HEK293T (cell line): ENCODE data around the gene STAC2.
"Not testable (repeated sequence)": the region's sequence is repeated elsewhere in the genome, so short reads cannot be mapped to it uniquely, and the experiment has no call there.

Source experiments
- CTCF ChIA-PET: fragments of 350-600 bp; formaldehyde crosslinking; extraction: SDS; loops from one replicate; lab custom pipeline; 2021; ENCODE audit warnings: antibody characterized with exemption, inconsistent platforms; lab: Yijun Ruan, JAX
- POLR2A ChIA-PET: fragments of 350-600 bp; formaldehyde crosslinking; extraction: SDS; loops from one replicate; lab custom pipeline; 2020; ENCODE audit warnings: antibody characterized with exemption, inconsistent platforms; lab: Yijun Ruan, JAX
- DNase-seq: peaks from one replicate; pipeline ENCODE4 v3.0.0; 2012; ENCODE audit warnings: mixed read lengths; ENCODE audit errors: extremely low spot score
- ARNT ChIP-seq: fragments of 450-650 bp; IDR thresholded peaks from 2 replicates; pipeline ENCODE4 v1.6.1; 2017; ENCODE audit warnings: mild to moderate bottlenecking
- BHLHE40 ChIP-seq: fragments of 450-650 bp; IDR thresholded peaks from 2 replicates; pipeline ENCODE4 v1.6.1; 2016; ENCODE audit warnings: mild to moderate bottlenecking, moderate library complexity, borderline replicate concordance
- CTBP1 ChIP-seq: fragments of 450-650 bp; IDR thresholded peaks from 2 replicates; pipeline ENCODE4 v1.6.1; 2016; ENCODE audit warnings: borderline replicate concordance
- ELF4 ChIP-seq: fragments of 450-650 bp; IDR thresholded peaks from 2 replicates; pipeline ENCODE4 v1.6.1; 2017; ENCODE audit warnings: antibody characterized with exemption
- FOXA1 ChIP-seq: fragments of 450-650 bp; IDR thresholded peaks from 2 replicates; pipeline ENCODE4 v1.6.1; 2016; ENCODE audit warnings: mild to moderate bottlenecking
- FOXK2 ChIP-seq: fragments of 450-650 bp; IDR thresholded peaks from 2 replicates; pipeline ENCODE4 v1.6.1; 2016; ENCODE audit warnings: mild to moderate bottlenecking
- FOXM1 ChIP-seq: fragments of 450-650 bp; IDR thresholded peaks from 2 replicates; pipeline ENCODE4 v1.6.1; 2017; ENCODE audit warnings: mild to moderate bottlenecking, borderline replicate concordance
- HDGF ChIP-seq: fragments of 450-650 bp; IDR thresholded peaks from 2 replicates; pipeline ENCODE4 v1.6.1; 2017; ENCODE audit warnings: antibody characterized with exemption, borderline replicate concordance
- L3MBTL2 ChIP-seq: fragments of 450-650 bp; conservative IDR thresholded peaks from 2 replicates; pipeline ENCODE4 v1.6.1; 2016; ENCODE audit warnings: mild to moderate bottlenecking
- LEF1 ChIP-seq: fragments of 450-650 bp; IDR thresholded peaks from 2 replicates; pipeline ENCODE4 v1.6.1; 2017; ENCODE audit warnings: mild to moderate bottlenecking, borderline replicate concordance
- NFRKB ChIP-seq: fragments of 450-650 bp; IDR thresholded peaks from 2 replicates; pipeline ENCODE4 v1.6.1; 2016; ENCODE audit warnings: mild to moderate bottlenecking, moderate library complexity
- PKNOX1 ChIP-seq: fragments of 450-650 bp; IDR thresholded peaks from 2 replicates; pipeline ENCODE4 v1.6.1; 2016
- SP1 ChIP-seq: fragments of 450-650 bp; IDR thresholded peaks from 2 replicates; pipeline ENCODE4 v1.6.1; 2017
- SUZ12 ChIP-seq: fragments of 450-650 bp; IDR thresholded peaks from 2 replicates; pipeline ENCODE4 v1.6.1; 2016; ENCODE audit warnings: mild to moderate bottlenecking
- TARDBP ChIP-seq: fragments of 450-650 bp; IDR thresholded peaks from 2 replicates; pipeline ENCODE4 v1.6.1; 2016
- ZNF384 ChIP-seq: fragments of 450-650 bp; IDR thresholded peaks from 2 replicates; pipeline ENCODE4 v1.6.1; 2016

The STAC2 gene

GRCh38 chr17:39251997-39252396, 26.3 kb upstream of the STAC2 start:
- ChIA-PET POLR2A (interaction anchor here (0.5 to 1.7 kb wide), 2 partner anchors 9 to 52 kb away, joined by 3 to 8 read pairs; partner anchors contain the start of gene RPL19), CTCF (interaction anchor here (0.6 to 1.0 kb wide), 2 partner anchors 10 to 100 kb away, joined by 3 read pairs; no protein-coding TSS in a partner anchor)
- TF ChIP-seq BHLHE40 (no peak), FOXM1 (no peak), NFRKB (no peak), HDGF (no peak), PKNOX1 (no peak), SUZ12 (no peak), ZNF384 (no peak), L3MBTL2 (no peak), SP1 (no peak), CTBP1 (no peak), TARDBP (no peak), FOXK2 (no peak), FOXA1 (no peak), ELF4 (no peak), ARNT (no peak), LEF1 (no peak)
- DNase-seq: no peak

GRCh38 chr17:39250076-39250475, 24.3 kb upstream of the STAC2 start:
- POLR2A ChIA-PET: interaction anchor here (0.7 kb wide), 1 partner anchor 56 kb away, joined by 3 read pairs; no protein-coding TSS in a partner anchor
- DNase-seq: not testable (repeated sequence)
- CTCF ChIA-PET: interaction anchor here (0.6 to 2.3 kb wide), 2 partner anchors 15 to 131 kb away, joined by 4 to 10 read pairs; no protein-coding TSS in a partner anchor

- no peak for TF ChIP-seq BHLHE40
- TF ChIP-seq SUZ12: no peak
- no peak for TF ChIP-seq FOXA1
- TF ChIP-seq L3MBTL2: no peak
- no peak for TF ChIP-seq CTBP1
- TF ChIP-seq FOXM1: no peak
- no peak for TF ChIP-seq LEF1
- no peak for TF ChIP-seq HDGF
- TF ChIP-seq SP1: no peak
- no peak for DNase-seq
- CTCF ChIA-PET: interaction anchor here (0.8 to 4.0 kb wide), 3 partner anchors 10 to 39 kb away, joined by 4 to 48 read pairs (median 24); no protein-coding TSS in a partner anchor
- POLR2A ChIA-PET: interaction anchor here (0.7 to 3.3 kb wide), 2 partner anchors 47 to 235 kb away, joined by 3 to 31 read pairs; partner anchors contain the start of gene RPL19
Observed at GRCh38 chr17:39246274-39246673, 20.5 kb upstream of the STAC2 start.

GRCh38 chr17:39244600-39245570, 19.1 kb upstream of the STAC2 start:
- POLR2A ChIA-PET: interaction anchor here (0.6 to 3.3 kb wide), 6 partner anchors 9 to 216 kb away, joined by 3 to 31 read pairs (median 4); partner anchors contain the start of genes CDK12 and RPL19
- peak; percentile 67 for DNase-seq

GRCh38 chr17:39244016-39244599, 18.4 kb upstream of the STAC2 start:
- no peak for TF ChIP-seq PKNOX1
- no peak for TF ChIP-seq NFRKB
- no peak for TF ChIP-seq SUZ12
- no peak for TF ChIP-seq SP1
- no peak for TF ChIP-seq ARNT
- no peak for TF ChIP-seq ZNF384
- no peak for TF ChIP-seq FOXK2
- no peak for TF ChIP-seq CTBP1
- no peak for TF ChIP-seq FOXM1
- no peak for TF ChIP-seq BHLHE40
- no peak for TF ChIP-seq ELF4
- no peak for TF ChIP-seq LEF1
- TF ChIP-seq TARDBP: no peak
- TF ChIP-seq HDGF: no peak
- no peak for TF ChIP-seq L3MBTL2
- ChIA-PET CTCF (interaction anchor here (0.5 to 4.0 kb wide), 27 partner anchors 8 to 316 kb away, joined by 3 to 48 read pairs (median 4); partner anchors contain the start of genes RPL19 and STAC2), POLR2A (interaction anchor here (0.6 to 3.3 kb wide), 7 partner anchors 8 to 217 kb away, joined by 3 to 31 read pairs (median 4); partner anchors contain the start of genes CDK12 and RPL19)
- DNase-seq: no peak

More at GRCh38 chr17:39244600-39245570, 19.1 kb upstream of the STAC2 start:
- TF ChIP-seq BHLHE40: no peak
- TF ChIP-seq TARDBP: no peak
- TF ChIP-seq L3MBTL2: no peak
- TF ChIP-seq FOXA1: no peak
- no peak for TF ChIP-seq HDGF
- no peak for TF ChIP-seq SUZ12
- TF ChIP-seq ARNT: no peak
- TF ChIP-seq FOXK2: no peak
- TF ChIP-seq NFRKB: no peak
- no peak for TF ChIP-seq SP1
- no peak for TF ChIP-seq PKNOX1
- TF ChIP-seq LEF1: no peak
- TF ChIP-seq ELF4: no peak
- no peak for TF ChIP-seq ZNF384
- TF ChIP-seq FOXM1: no peak
- TF ChIP-seq CTBP1: no peak
- CTCF ChIA-PET: interaction anchor here (0.5 to 4.0 kb wide), 24 partner anchors 9 to 282 kb away, joined by 3 to 48 read pairs (median 5); partner anchors contain the start of genes RPL19 and STAC2
